ENCODE data around the gene POMP. TPM values are rescaled to one million over a fixed set of nuclear protein-coding genes. Genes with fewer than 3 reads are reported as not detected.
"Not testable (repeated sequence)": the region's sequence is repeated elsewhere in the genome, so short reads cannot be mapped to it uniquely, and the experiment has no call there.

POMP gene
- total RNA-seq, 2 experiments from 2014 or later = 46.6 to 79.0 TPM

DNA sequence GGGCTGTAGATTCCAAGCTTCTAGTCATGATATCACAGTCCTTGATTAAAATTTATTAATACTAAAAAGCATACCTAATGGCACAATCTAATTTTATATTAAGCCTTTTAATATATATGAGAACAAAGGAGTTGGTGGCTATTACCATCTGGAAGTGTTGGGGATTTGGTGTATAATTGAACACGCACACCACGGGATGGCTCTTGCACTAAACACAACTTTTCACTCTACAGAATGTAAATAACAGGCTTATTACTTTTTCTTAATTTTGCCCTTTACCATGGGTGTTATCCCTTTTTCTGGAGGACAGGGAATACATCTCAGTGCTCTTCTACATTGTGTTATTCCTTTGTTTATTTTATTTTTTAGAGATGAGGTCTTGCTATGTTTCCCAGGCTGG is 21.6 kb downstream of the POMP start:
- H3K27ac ChIP-seq (ENCODE audit: low read depth, low read length, poor library complexity, severe bottlenecking) = no peak overlapping the region
- no peak overlapping the region for H2AFZ ChIP-seq (ENCODE audit: low read length)
- H3K9me3 ChIP-seq (ENCODE audit: low read length) = no peaks in the 10 kb centered on the region
- no TSS peak for BruUV-seq (replicated peaks)
- intact Hi-C loops (cut with micrococcal nuclease; ENCODE audit: unreplicated experiment) = no loop called here
- H3K79me2 ChIP-seq (ENCODE audit: insufficient read depth, low read depth, low read length) = no peaks in the 10 kb centered on the region
- H3K4me1 ChIP-seq (ENCODE audit: insufficient read depth, low read length, poor library complexity, severe bottlenecking) = no peaks in the 10 kb centered on the region
- H3K9me2 ChIP-seq (ENCODE audit: insufficient read depth, low read length) = no peaks in the 10 kb centered on the region
- TF ChIP-seq EZH2phosphoT487 (IDR thresholded peaks at IDR 0.05; ENCODE audit: borderline replicate concordance, low read depth, low read length) = no peak
- TF ChIP-seq, protein P1, sequence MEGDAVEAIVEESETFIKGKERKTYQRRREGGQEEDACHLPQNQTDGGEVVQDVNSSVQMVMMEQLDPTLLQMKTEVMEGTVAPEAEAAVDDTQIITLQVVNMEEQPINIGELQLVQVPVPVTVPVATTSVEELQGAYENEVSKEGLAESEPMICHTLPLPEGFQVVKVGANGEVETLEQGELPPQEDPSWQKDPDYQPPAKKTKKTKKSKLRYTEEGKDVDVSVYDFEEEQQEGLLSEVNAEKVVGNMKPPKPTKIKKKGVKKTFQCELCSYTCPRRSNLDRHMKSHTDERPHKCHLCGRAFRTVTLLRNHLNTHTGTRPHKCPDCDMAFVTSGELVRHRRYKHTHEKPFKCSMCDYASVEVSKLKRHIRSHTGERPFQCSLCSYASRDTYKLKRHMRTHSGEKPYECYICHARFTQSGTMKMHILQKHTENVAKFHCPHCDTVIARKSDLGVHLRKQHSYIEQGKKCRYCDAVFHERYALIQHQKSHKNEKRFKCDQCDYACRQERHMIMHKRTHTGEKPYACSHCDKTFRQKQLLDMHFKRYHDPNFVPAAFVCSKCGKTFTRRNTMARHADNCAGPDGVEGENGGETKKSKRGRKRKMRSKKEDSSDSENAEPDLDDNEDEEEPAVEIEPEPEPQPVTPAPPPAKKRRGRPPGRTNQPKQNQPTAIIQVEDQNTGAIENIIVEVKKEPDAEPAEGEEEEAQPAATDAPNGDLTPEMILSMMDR (conservative IDR thresholded peaks at IDR 0.05; ENCODE audit: low read length) = no peak
- H3K4me2 ChIP-seq (ENCODE audit: low read length) = no peak overlapping the region
- H3K4me3 ChIP-seq (ENCODE audit: low read depth, low read length, poor library complexity, severe bottlenecking) = no peak overlapping the region
- peaks cover 7% of the 10 kb centered on the region; the same call in 1 of the 2 replicates for H4K20me1 ChIP-seq (ENCODE audit: insufficient read depth, low read length)
- POLR2A ChIA-PET = no interaction called here
- DNase-seq (ENCODE audit: low spot score) = no peak
- peaks cover 42% of the 10 kb centered on the region for H3K36me3 ChIP-seq (ENCODE audit: insufficient read depth, low read length)
- CTCF ChIA-PET (ENCODE audit: unreplicated experiment) = no interaction called here

DNA sequence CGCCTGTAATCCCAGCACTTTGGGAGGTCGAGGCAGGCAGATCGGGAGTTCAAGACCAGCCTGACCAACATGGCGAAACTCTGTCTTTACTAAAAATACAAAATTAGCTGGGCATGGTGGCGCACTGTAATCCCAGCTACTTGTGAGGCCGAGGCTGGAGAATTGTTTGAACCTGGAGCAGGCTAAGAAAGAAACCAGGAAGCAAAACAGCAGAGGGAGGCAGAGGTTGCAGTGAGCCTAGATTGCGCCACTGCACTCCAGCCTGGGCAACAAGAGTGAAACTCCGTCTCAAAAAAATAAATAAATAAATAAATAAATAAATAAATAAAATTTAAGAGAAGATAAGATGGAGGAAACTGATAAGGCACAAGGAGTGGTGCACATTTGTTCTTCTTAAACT is 24.2 kb downstream of the POMP start:
- H2AFZ ChIP-seq (ENCODE audit: low read length); BruUV-seq (replicated peaks); H3K79me2 ChIP-seq (ENCODE audit: insufficient read depth, low read depth, low read length); H3K27ac ChIP-seq (ENCODE audit: low read depth, low read length, poor library complexity, severe bottlenecking); H3K4me2 ChIP-seq (ENCODE audit: low read length); CTCF ChIA-PET (ENCODE audit: unreplicated experiment); H3K9me3 ChIP-seq (ENCODE audit: low read length); intact Hi-C loops (cut with micrococcal nuclease; ENCODE audit: unreplicated experiment); H3K9me2 ChIP-seq (ENCODE audit: insufficient read depth, low read length); H4K20me1 ChIP-seq (ENCODE audit: insufficient read depth, low read length); POLR2A ChIA-PET; DNase-seq (ENCODE audit: low spot score); H3K4me3 ChIP-seq (ENCODE audit: low read depth, low read length, poor library complexity, severe bottlenecking); H3K4me1 ChIP-seq (ENCODE audit: insufficient read depth, low read length, poor library complexity, severe bottlenecking): not testable (repeated sequence)
- peaks cover 19% of the 10 kb centered on the region for H3K36me3 ChIP-seq (ENCODE audit: insufficient read depth, low read length)

DNA sequence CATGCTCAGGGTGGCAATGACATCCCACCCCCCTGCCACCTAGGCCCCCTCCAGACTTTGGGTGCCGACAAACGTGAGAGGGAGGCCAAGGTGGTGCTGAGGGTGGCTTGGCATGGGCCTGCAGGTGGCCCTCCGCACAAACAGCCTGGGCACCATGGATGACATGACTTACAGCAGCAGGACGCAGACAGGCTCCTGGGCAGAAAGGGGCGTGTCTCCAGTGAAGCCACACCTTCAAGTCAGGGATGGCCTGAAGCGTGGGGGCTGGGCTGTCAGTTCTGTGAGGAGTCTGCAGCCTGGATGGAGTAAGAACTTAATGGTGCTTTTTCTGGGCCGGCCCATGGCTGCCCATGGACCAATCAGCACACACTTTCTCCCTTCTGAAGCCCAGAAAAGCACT is 25.3 kb downstream of the POMP start:
- no peak for DNase-seq (ENCODE audit: low spot score)
- no peak overlapping the region for H2AFZ ChIP-seq (ENCODE audit: low read length)
- TF ChIP-seq, protein P1 (conservative IDR thresholded peaks at IDR 0.05; ENCODE audit: low read length) = no peak
- no peak for TF ChIP-seq EZH2phosphoT487 (IDR thresholded peaks at IDR 0.05; ENCODE audit: borderline replicate concordance, low read depth, low read length)
- peaks cover 8% of the 10 kb centered on the region for H3K36me3 ChIP-seq (ENCODE audit: insufficient read depth, low read length)
- no peaks in the 10 kb centered on the region for H3K79me2 ChIP-seq (ENCODE audit: insufficient read depth, low read depth, low read length)
- no peak overlapping the region for H3K4me2 ChIP-seq (ENCODE audit: low read length)
- no peaks in the 10 kb centered on the region for H3K9me2 ChIP-seq (ENCODE audit: insufficient read depth, low read length)
- no peaks in the 10 kb centered on the region for H3K9me3 ChIP-seq (ENCODE audit: low read length)
- no peaks in the 10 kb centered on the region for H4K20me1 ChIP-seq (ENCODE audit: insufficient read depth, low read length)
- H3K4me1 ChIP-seq (ENCODE audit: insufficient read depth, low read length, poor library complexity, severe bottlenecking) = no peaks in the 10 kb centered on the region
- CTCF ChIA-PET (ENCODE audit: unreplicated experiment) = no interaction called here
- POLR2A ChIA-PET = no interaction called here
- intact Hi-C loops (cut with micrococcal nuclease; ENCODE audit: unreplicated experiment) = no loop called here
- H3K27ac ChIP-seq (ENCODE audit: low read depth, low read length, poor library complexity, severe bottlenecking) = no peak overlapping the region
- no peak overlapping the region for H3K4me3 ChIP-seq (ENCODE audit: low read depth, low read length, poor library complexity, severe bottlenecking)
- BruUV-seq (replicated peaks) = no TSS peak
